NCI-H510A treated with DMSO at 0.1 percent for 48 hours (cell line): ENCODE data around the gene RNF40.

Experiments used
- DNase-seq: peaks from one replicate; lab custom pipeline; 2025; lab: John Stamatoyannopoulos, UW

Gene RNF40

DNA sequence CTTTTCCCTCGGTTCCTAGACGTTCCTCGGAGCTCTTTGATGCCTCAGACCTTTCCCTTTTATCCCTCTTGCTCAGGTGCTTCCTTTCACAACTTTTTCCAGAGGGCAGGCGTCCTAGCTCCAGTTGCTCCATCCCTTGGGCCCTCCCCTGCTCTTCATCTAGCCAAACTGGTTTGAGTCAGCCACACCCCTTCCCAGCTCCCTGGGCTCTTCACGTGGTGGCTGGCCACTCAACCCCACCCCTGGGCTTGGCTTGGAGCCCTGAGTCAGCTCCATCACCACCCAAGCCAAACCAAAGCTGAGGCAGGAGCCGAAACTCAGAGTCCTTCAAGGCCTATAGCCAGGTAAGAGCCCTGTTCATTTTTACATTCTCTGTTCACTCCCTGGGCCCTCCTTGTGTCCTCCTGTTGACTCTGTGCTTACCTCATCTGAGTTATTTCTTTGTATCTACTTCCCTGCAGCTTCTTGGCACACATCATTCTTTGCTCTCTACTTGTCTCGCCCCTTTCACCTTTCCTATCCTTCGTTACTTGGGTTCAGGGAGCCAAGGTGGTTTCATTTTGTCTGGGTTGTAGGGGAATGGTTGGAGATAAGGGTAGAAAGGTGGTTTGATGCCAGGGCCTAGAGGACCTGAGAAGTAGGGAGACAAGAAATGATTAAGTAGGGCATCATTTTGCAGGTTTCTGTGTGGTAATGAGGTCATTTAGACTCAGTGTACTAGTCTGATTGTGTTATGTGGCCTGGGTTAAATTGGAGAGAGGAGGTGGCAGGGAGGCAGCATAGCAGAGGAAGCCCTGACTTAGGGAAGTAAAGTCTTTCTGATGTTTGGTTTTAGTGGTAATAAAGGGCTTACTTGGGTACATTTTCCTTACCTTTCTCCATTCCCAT is 21.5 kb upstream of the RNF40 start:
- peak; percentile 99 for DNase-seq

DNA sequence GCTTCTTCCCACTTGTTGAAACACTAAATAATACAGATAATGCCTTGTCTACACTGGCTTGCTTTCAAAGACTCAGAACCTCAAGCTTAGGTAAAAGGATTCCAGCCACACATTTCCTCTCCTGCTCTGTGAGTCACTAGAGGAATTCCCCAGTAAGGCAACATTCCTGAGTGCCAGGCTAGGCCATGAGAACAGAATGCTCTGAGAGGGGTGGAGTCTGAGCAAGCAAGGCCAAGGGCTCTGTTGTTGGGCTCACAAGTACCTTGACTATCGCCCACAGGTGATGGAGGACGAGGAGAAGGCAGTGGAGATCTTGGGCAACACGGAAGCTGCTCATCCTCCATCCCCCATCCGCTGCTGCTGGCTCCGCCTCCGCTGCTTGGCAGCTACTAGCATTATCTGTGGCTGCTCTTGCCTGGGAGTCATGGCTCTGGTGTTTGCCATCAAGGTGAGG is 20.6 kb upstream of the RNF40 start:
- DNase-seq: peak; percentile 33

GRCh38 chr16:30743716-30744115 is 18.4 kb upstream of the RNF40 start:
- DNase-seq: no peak

DNA sequence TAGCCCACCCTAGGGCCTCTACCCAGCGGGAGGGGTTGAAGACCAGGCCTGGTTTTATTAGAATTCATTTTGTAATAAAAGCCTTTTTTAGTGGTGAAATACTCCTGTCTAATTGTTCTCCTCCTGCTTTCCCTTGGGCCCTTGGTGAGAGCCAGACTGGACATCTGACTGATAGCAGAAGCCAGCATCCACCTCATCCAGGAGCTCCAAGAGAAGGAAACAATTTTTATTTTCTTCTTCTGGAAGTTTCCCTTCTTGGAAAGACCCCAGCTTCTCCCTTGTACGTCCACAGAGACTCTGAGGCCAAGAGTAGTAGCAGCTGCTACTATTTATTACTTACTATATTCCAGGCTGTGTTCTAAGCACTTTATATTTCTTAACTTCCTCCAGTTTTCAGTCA is 17.9 kb upstream of the RNF40 start:
- no peak for DNase-seq

DNA sequence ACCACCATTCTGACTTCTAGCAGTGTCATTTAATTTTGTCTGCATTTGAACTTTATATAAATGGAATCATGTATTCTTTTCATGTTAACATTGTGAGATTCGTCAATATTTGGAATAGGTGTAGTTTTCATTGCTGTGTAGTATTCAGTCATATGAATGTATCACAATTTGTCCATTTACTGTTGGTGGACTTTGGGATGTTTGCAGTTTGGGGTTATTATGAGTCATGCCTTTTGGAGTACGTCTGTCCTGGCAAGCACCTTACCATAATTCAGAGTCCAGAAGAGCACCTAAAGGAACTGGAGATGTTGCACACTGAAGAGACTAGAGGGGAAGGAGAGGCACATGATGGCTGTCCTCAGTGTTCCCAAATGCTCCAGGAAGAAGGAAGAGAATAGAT is 17.0 kb upstream of the RNF40 start:
- no peak for DNase-seq

DNA sequence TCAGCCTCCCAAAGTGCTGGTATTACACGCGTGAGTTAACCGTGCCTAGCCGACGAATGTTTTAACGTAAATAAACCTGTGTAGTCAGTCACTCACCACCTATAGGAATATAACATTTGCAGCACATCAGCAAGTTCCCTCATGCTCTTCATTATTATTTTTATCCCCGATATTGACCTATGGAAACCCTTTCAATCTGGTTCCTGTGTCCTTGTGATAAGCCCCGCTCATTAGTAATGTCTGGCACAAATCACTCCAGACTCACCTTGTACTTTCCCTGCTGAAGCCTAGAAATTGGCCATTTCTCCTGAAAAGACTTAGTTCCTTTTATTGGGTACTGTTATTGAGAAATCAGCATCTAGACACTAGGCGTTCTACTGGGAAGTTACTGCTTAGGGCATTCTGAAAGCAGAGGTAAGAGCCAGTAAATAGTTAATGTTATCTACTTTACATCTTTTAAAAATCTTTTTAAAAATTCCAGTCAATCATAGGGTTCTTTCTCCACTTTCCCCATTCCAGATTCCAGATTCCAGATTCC is 15.4 kb upstream of the RNF40 start:
- DNase-seq: no peak

GRCh38 chr16:30747331-30747730 is 14.8 kb upstream of the RNF40 start:
- no peak for DNase-seq

GRCh38 chr16:30747799-30748633 is 14.1 kb upstream of the RNF40 start, which contains the start of gene PHKG2:
Gene PHKG2, plus strand, starts transcription at chr16:30748425. Its CDS starts 396 bp downstream, at chr16:30748821.
- peak; percentile 99 for DNase-seq

GRCh38 chr16:30748634-30749445 is 13.3 kb upstream of the RNF40 start:
- DNase-seq: no peak

DNA sequence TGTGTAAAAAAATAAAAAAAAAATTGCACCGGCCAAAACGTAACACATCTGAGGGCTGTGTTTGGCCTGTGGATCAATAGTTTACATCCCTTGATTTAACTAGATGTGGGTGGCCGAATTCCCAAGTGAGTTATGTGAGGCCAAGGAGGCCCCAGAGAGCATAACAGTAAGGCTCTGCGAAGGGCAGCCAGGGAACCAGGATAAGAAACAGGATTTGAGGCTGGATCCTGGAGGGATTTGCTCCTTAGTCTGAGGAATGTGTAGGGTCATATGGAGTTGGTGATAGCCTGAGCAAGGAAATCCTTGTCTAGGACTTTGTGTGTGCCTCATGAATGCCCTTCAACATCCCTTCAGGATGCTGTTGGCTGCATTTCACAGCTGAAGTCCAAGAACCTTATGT is 11.9 kb upstream of the RNF40 start:
- DNase-seq: no peak

DNA sequence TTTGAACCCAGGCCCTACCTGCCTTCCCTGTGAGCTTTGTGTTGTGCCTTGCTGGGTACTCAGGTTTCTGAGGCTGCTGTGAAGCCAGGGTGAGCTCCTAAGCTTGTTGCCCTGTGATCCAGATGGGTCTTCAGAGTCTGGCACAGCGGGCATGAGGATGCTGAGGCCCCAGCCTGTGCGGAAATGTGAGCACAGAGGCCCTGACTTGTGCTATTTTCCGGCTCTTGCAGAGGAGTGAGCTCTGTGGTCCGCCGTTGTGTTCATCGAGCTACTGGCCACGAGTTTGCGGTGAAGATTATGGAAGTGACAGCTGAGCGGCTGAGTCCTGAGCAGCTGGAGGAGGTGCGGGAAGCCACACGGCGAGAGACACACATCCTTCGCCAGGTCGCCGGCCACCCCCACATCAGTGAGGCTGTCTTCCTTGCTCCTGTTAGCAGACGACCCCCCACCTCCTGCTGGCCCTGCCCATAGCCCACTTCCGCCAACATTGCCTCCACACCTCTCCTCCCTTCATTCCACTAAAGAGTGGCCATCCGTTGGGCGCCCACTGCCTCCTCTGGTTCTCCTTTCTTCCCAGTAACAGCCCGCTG is 11.2 kb upstream of the RNF40 start:
- no peak for DNase-seq

DNA sequence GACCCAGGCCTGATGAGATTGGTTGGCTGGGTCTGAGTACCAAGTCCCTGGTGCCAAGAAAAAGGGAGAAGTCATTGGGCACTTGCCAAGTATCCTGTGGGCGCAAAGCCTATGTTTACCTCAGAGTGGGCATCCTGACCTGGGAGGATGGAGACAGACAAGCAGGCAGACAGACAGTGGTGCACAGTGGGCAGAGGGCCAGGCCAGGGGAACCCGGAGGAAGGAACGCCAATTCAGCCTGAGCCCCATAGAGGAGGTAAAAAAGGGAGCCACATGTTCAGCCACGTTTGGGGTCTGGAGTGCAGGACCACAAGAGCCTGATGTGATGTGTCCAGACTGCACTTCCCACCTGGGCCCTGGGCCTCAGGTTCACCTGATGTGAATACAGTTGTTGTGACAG is 8.5 kb upstream of the RNF40 start:
- DNase-seq: no peak

DNA sequence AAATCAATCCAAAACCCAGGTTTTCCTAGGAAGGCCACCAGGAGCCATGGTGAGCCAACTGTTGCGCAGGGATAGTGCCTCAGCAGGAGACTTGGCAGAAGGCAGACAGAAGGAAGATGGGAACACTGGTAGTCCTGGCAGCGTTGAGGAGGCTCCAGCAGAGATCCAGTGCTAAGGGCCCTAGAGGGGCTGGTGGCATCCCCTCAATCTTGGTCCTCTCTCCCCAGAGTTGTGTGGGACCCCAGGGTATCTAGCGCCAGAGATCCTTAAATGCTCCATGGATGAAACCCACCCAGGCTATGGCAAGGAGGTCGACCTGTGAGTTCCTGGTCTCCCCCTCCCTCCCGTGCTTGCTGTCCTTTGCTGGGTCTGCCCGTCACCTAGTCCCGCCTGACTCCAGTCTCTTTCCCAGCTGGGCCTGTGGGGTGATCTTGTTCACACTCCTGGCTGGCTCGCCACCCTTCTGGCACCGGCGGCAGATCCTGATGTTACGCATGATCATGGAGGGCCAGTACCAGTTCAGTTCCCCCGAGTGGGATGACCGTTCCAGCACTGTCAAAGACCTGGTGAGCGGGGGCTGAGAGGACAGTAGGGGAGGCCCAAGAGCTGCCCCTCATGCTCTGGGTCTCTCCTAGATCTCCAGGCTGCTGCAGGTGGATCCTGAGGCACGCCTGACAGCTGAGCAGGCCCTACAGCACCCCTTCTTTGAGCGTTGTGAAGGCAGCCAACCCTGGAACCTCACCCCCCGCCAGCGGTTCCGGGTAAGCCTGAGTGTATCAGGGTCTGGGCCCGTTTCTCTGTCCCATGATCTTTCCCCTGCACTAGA is 6.0 kb upstream of the RNF40 start:
- no peak for DNase-seq

DNA sequence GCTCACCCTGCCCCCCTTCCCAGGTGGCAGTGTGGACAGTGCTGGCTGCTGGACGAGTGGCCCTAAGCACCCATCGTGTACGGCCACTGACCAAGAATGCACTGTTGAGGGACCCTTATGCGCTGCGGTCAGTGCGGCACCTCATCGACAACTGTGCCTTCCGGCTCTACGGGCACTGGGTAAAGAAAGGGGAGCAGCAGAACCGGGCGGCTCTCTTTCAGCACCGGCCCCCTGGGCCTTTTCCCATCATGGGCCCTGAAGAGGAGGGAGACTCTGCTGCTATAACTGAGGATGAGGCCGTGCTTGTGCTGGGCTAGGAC is 5.4 kb upstream of the RNF40 start:
- no peak for DNase-seq

- no peak for DNase-seq
These were observed 4.8 kb upstream of the RNF40 start for GRCh38 chr16:30757316-30757715.

- no peak for DNase-seq
These were observed 3.1 kb upstream of the RNF40 start for GRCh38 chr16:30758988-30759491.

GRCh38 chr16:30760001-30760559 is 2.0 kb upstream of the RNF40 start:
- no peak for DNase-seq

DNA sequence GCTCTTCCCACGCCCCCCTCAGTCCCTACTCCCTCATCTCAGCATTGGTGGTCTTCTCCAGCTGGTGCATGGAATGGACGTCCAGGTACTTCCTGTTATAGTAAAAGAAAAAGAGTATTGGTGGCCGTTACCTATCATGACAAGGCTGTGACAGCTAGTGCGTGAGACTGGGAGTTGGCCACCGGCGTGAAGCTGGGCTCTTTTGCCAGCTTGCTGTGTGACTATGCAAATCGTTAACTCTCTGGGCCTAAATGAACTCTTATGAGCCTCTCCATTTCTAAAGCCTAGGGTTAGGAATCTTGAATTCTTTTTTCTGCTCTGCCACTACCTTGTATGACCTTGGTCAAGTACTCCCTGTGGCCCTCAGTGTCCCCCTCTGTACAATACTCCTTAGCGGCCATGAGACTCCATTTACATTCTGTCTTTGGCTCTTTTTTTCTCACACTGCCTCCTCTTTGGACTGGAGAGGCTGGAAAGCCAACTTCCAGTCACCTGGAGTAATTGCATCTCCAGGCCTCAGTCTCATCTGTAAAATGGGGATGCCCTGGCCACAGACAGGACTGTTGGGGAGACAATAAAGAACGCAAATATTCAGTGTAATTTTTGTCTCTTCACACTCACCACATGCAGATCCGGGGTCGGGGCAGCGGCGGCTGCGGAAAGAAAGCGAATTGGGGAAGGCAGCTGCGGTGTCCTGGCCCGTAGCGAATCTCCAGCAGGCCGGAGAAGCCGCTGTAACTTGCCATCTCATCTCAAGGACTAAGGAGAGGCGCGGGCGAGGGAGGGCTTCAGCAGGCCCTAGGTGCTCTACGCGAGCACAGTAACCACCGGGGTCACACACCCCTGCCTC is 1.3 kb upstream of the RNF40 start:
- no peak for DNase-seq

DNA sequence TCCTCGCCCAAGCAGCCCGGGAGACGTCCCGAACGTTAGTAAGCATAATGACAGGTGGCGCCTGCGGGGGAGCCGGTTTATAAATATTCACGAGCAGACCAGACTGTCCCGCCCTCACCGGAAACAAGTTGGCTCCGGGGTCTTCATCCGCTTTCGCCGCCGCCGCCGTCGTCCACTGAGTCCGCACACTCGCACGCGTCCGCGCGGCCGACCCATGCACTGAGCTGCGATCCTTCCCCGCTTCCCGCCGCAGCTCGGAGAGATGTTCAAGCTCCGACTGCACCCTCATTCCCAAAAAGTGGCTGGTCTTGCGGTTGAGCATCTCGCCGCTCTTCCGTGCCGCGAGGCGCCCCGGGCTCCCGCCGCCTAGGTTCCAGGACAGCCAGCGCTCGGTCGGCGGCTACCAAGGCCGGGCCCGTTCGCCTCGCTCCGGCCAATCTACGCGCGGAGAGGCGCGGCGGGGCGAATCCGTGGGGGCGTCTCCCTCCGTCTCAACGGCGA is 645 bp upstream of the RNF40 start:
- peak; percentile 53 for DNase-seq
